HUES6 (cell line): ENCODE results near the gene GAREM1.
"Not testable (repeated sequence)": the region's sequence is repeated elsewhere in the genome, so short reads cannot be mapped to it uniquely, and the experiment has no call there.

ENCODE experiments used
- H3K27ac ChIP-seq: 2 replicates; pipeline ENCODE4 v1.7.0; 2013; ENCODE audit warnings: low read depth, mild to moderate bottlenecking, low read length, inconsistent platforms
- H3K27me3 ChIP-seq: 2 replicates; pipeline ENCODE4 v1.6.1; 2013; ENCODE audit warnings: low read length; ENCODE audit not compliant: control insufficient read depth, insufficient read depth
- H3K36me3 ChIP-seq: 2 replicates; pipeline ENCODE4 v1.6.1; 2013; ENCODE audit warnings: low read length; ENCODE audit not compliant: control insufficient read depth, insufficient read depth
- H3K4me1 ChIP-seq: 2 replicates; pipeline ENCODE4 v1.6.1; 2013; ENCODE audit warnings: low read length; ENCODE audit not compliant: control insufficient read depth, insufficient read depth
- H3K4me3 ChIP-seq: 2 replicates; pipeline ENCODE4 v1.5.1; 2013; ENCODE audit warnings: low read depth, low read length
- H3K9ac ChIP-seq: one replicate; pipeline ENCODE4 v1.6.1; 2013; ENCODE audit warnings: mild to moderate bottlenecking, low read length
- H3K9me3 ChIP-seq: 2 replicates; pipeline ENCODE4 v1.6.1; 2013; ENCODE audit warnings: low read depth, low read length; ENCODE audit not compliant: control insufficient read depth, insufficient read depth

Gene GAREM1

GRCh38 chr18:32349728-32350395 lies 120.8 kb downstream of the GAREM1 start:
- no peak overlapping the region for H3K9ac ChIP-seq
- H3K27ac ChIP-seq = no peak overlapping the region
- H3K4me1 ChIP-seq = peaks cover 5% of the 10 kb centered on the region; the same call in 1 of the 2 replicates
- no peaks in the 10 kb centered on the region for H3K36me3 ChIP-seq
- H3K9me3 ChIP-seq = no peaks in the 10 kb centered on the region
- H3K27me3 ChIP-seq = no peaks in the 10 kb centered on the region
- H3K4me3 ChIP-seq = no peak overlapping the region

GRCh38 chr18:32346671-32347070 lies 124.0 kb downstream of the GAREM1 start:
- Histone ChIP-seq H3K9ac (no peak overlapping the region), H3K27ac (no peak overlapping the region), H3K4me1 (peaks cover 5% of the 10 kb centered on the region; the same call in 1 of the 2 replicates), H3K4me3 (no peak overlapping the region), H3K9me3 (no peaks in the 10 kb centered on the region), H3K36me3 (no peaks in the 10 kb centered on the region), H3K27me3 (no peaks in the 10 kb centered on the region)

- Histone ChIP-seq H3K4me3 (no peak overlapping the region), H3K27ac (no peak overlapping the region), H3K4me1 (peaks cover 5% of the 10 kb centered on the region; the same call in 1 of the 2 replicates), H3K36me3 (no peaks in the 10 kb centered on the region), H3K27me3 (no peaks in the 10 kb centered on the region), H3K9ac (no peak overlapping the region), H3K9me3 (no peaks in the 10 kb centered on the region)
Observed at GRCh38 chr18:32343634-32344033, 127.0 kb downstream of the GAREM1 start.

GRCh38 chr18:32341112-32341511 lies 129.6 kb downstream of the GAREM1 start:
- not testable (repeated sequence) for H3K27me3 ChIP-seq, H3K4me3 ChIP-seq, H3K27ac ChIP-seq, H3K4me1 ChIP-seq, H3K9ac ChIP-seq, H3K36me3 ChIP-seq, H3K9me3 ChIP-seq

GRCh38 chr18:32339045-32339444 lies 131.6 kb downstream of the GAREM1 start:
- Histone ChIP-seq H3K27me3 (no peaks in the 10 kb centered on the region), H3K27ac (no peak overlapping the region), H3K9ac (no peak overlapping the region), H3K4me3 (no peak overlapping the region), H3K9me3 (no peaks in the 10 kb centered on the region), H3K36me3 (no peaks in the 10 kb centered on the region), H3K4me1 (peaks cover 9% of the 10 kb centered on the region; the same call in 1 of the 2 replicates)

GRCh38 chr18:32337821-32338220 lies 132.9 kb downstream of the GAREM1 start:
- no peaks in the 10 kb centered on the region for H3K36me3 ChIP-seq
- no peak overlapping the region for H3K27ac ChIP-seq
- no peak overlapping the region for H3K4me3 ChIP-seq
- H3K9ac ChIP-seq = no peak overlapping the region
- H3K9me3 ChIP-seq = no peaks in the 10 kb centered on the region
- peaks cover 9% of the 10 kb centered on the region; the same call in 1 of the 2 replicates for H3K4me1 ChIP-seq
- no peaks in the 10 kb centered on the region for H3K27me3 ChIP-seq

GRCh38 chr18:32337347-32337746 lies 133.3 kb downstream of the GAREM1 start:
- H3K36me3 ChIP-seq = no peaks in the 10 kb centered on the region
- no peak overlapping the region for H3K4me3 ChIP-seq
- H3K9me3 ChIP-seq = no peaks in the 10 kb centered on the region
- no peak overlapping the region for H3K9ac ChIP-seq
- H3K27ac ChIP-seq = no peak overlapping the region
- H3K27me3 ChIP-seq = no peaks in the 10 kb centered on the region
- peaks cover 9% of the 10 kb centered on the region; the same call in 1 of the 2 replicates for H3K4me1 ChIP-seq

GRCh38 chr18:32335228-32335627 lies 135.5 kb downstream of the GAREM1 start:
- H3K4me1 ChIP-seq = peaks cover 9% of the 10 kb centered on the region; the same call in 1 of the 2 replicates
- no peak overlapping the region for H3K4me3 ChIP-seq
- H3K27ac ChIP-seq = no peak overlapping the region
- no peaks in the 10 kb centered on the region for H3K9me3 ChIP-seq
- H3K27me3 ChIP-seq = no peaks in the 10 kb centered on the region
- H3K9ac ChIP-seq = no peak overlapping the region
- no peaks in the 10 kb centered on the region for H3K36me3 ChIP-seq

GRCh38 chr18:32333781-32334180 lies 136.9 kb downstream of the GAREM1 start:
- H3K27me3 ChIP-seq = no peaks in the 10 kb centered on the region
- no peak overlapping the region for H3K4me3 ChIP-seq
- H3K4me1 ChIP-seq = peaks cover 9% of the 10 kb centered on the region; the same call in 1 of the 2 replicates
- H3K9ac ChIP-seq = no peak overlapping the region
- no peaks in the 10 kb centered on the region for H3K9me3 ChIP-seq
- H3K27ac ChIP-seq = no peak overlapping the region
- H3K36me3 ChIP-seq = no peaks in the 10 kb centered on the region

- H3K9me3 ChIP-seq = no peaks in the 10 kb centered on the region
- H3K4me3 ChIP-seq = no peak overlapping the region
- H3K27ac ChIP-seq = no peak overlapping the region
- H3K4me1 ChIP-seq = peaks cover 5% of the 10 kb centered on the region
- H3K27me3 ChIP-seq = no peaks in the 10 kb centered on the region
- no peaks in the 10 kb centered on the region for H3K36me3 ChIP-seq
- no peak overlapping the region for H3K9ac ChIP-seq
Observed at GRCh38 chr18:32332708-32333107, 138.0 kb downstream of the GAREM1 start.

- Histone ChIP-seq H3K27me3 (no peaks in the 10 kb centered on the region), H3K4me3 (no peak overlapping the region), H3K27ac (no peak overlapping the region), H3K9ac (no peak overlapping the region), H3K36me3 (no peaks in the 10 kb centered on the region), H3K4me1 (peaks cover 5% of the 10 kb centered on the region; the same call in 1 of the 2 replicates), H3K9me3 (no peaks in the 10 kb centered on the region)
Observed at GRCh38 chr18:32328974-32329373, 141.7 kb downstream of the GAREM1 start.
